ENCODE data around the gene PHTF2.
"Not testable (repeated sequence)": the region's sequence is repeated elsewhere in the genome, so short reads cannot be mapped to it uniquely, and the experiment has no call there.

- TF ChIP-seq MXI1 (IDR thresholded peaks at IDR 0.05; ENCODE audit: low read depth, low read length); ZNF274 (IDR thresholded peaks at IDR 0.05; ENCODE audit: insufficient read depth, insufficient read length); MEF2A (IDR thresholded peaks at IDR 0.05; ENCODE audit: insufficient read depth, low read depth, low read length); TCF3 (IDR thresholded peaks at IDR 0.05; ENCODE audit: borderline replicate concordance, insufficient read depth, low read depth, low read length); TCF7 (IDR thresholded peaks at IDR 0.05; ENCODE audit: borderline replicate concordance); CTCF (IDR thresholded peaks at IDR 0.05 in 2 of 3, conservative IDR thresholded peaks at IDR 0.05 in 1 of 3; ENCODE audit: control insufficient read depth in 2 of 3, extremely low read depth in 1 of 3, insufficient read depth in 1 of 3, low read depth in 3 of 3, low read length in 3 of 3); SUZ12 (IDR thresholded peaks at IDR 0.05; ENCODE audit: unreplicated experiment); KLF5 (IDR thresholded peaks at IDR 0.05; ENCODE audit: partially characterized antibody); CEBPZ (IDR thresholded peaks at IDR 0.05; ENCODE audit: low read depth, low read length); EP300 (IDR thresholded peaks at IDR 0.05; ENCODE audit: borderline replicate concordance in 1 of 2, control insufficient read depth in 1 of 2, low read depth in 2 of 2, low read length in 2 of 2): not testable (repeated sequence)
- TF ChIP-seq, protein P1, sequence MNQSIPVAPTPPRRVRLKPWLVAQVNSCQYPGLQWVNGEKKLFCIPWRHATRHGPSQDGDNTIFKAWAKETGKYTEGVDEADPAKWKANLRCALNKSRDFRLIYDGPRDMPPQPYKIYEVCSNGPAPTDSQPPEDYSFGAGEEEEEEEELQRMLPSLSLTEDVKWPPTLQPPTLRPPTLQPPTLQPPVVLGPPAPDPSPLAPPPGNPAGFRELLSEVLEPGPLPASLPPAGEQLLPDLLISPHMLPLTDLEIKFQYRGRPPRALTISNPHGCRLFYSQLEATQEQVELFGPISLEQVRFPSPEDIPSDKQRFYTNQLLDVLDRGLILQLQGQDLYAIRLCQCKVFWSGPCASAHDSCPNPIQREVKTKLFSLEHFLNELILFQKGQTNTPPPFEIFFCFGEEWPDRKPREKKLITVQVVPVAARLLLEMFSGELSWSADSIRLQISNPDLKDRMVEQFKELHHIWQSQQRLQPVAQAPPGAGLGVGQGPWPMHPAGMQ (IDR thresholded peaks at IDR 0.05; ENCODE audit: borderline replicate concordance): not testable (repeated sequence)
Measured at GRCh38 chr7:77873416-77874327, 75.1 kb downstream of the PHTF2 start.
